ENCODE measurements around the gene CHST8.

- TF ChIP-seq EP300 (IDR thresholded peaks at IDR 0.05; ENCODE audit: low read depth) (no peak), CTCF (IDR thresholded peaks at IDR 0.05) (no peak)
These were observed 123.5 kb downstream of the CHST8 start for GRCh38 chr19:33745297-33745696.
